Neutrophil (primary cell): Measurements from ENCODE around the gene ADAMTS2.

Experiments used
- H3K27ac ChIP-seq: fragments of 200-600 bp; sonication (generic); 2 replicates; pipeline ENCODE4 v1.5.1; 2016; ENCODE audit warnings: mild to moderate bottlenecking, moderate library complexity
- H3K27me3 ChIP-seq: fragments of 200-600 bp; sonication (generic); 2 replicates; pipeline ENCODE4 v1.6.0; 2016; ENCODE audit warnings: mild to moderate bottlenecking
- H3K36me3 ChIP-seq: fragments of 200-600 bp; sonication (generic); 2 replicates; pipeline ENCODE4 v1.5.1; 2017
- H3K4me1 ChIP-seq, 2 experiments: fragments of 200-600 bp in 1 of 2; sonication (generic) in 1 of 2; 1 replicate in 1 of 2; 2 replicates in 1 of 2; pipeline versions ENCODE4 v1.5.1 to v1.6.1; 2013 to 2016; ENCODE audit warnings: low read depth in 1 of 2, low read length in 1 of 2, mild to moderate bottlenecking in 1 of 2, moderate library complexity in 1 of 2; ENCODE audit not compliant: control insufficient read depth in 1 of 2, insufficient read depth in 1 of 2
- H3K4me3 ChIP-seq, 2 experiments: fragments of 200-600 bp in 1 of 2; sonication (generic) in 1 of 2; 1 replicate in 1 of 2; 2 replicates in 1 of 2; pipeline ENCODE4 v1.5.1; 2013 to 2016; ENCODE audit warnings: low read depth in 1 of 2, low read length in 1 of 2, mild to moderate bottlenecking in 1 of 2, moderate library complexity in 1 of 2
- H3K9me3 ChIP-seq: fragments of 200-600 bp; sonication (generic); 2 replicates; pipeline ENCODE4 v1.5.1; 2016
- TF ChIP-seq, protein P1 (sequence below): fragments of 200-600 bp; sonication (generic); IDR thresholded peaks from 2 replicates; pipeline ENCODE4 v1.5.1; 2016; ENCODE audit warnings: antibody characterized with exemption

ADAMTS2 gene

DNA sequence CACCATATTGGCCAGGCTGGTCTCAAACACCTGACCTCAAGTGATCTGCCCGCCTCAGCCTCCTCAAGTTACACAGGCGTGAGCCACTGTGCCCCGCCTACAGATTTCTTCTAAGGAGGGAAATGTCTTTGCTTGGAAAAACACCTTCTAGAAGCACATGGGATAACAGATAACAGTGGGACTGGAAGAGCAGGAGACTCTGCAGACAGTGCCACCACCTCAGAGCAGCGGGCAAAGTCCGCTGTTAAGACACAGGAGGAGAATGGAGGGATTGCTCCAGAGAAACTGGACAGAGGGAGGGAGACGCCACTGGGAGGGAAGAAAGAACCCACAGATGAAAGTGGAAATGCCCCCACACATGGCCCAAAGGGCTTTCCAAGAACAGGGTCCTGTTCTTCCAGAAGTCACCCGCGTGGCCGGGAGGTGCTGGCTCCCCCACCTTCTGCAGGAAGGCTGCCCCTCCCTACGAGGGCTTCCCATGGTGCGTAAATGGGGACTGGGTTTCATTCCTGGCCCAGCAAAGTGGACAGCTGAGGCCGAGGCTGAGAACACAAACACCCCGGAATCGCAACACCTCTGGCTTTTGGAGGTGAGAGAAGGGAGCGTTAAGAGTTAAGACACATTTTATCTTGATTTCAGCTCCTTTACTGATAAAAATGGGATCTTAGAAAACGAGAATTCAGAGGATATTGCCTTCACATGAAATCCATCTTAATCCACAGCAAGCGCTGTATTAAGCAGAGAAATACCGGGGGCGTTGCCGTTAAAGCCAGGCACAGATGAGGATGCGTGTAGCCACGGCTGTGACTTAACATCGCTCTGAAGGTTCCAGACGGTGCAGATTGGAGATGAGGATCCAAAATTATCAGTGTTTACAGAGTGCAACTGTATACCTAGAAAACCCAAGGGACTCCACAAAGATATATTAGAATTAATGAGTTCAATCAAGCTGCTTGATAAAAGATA is 11.2 kb downstream of the ADAMTS2 start:
- H3K36me3 ChIP-seq = no peaks in the 10 kb centered on the region
- H3K4me1 ChIP-seq = no peaks in the 10 kb centered on the region
- H3K4me3 ChIP-seq = no peak overlapping the region
- TF ChIP-seq, protein P1, sequence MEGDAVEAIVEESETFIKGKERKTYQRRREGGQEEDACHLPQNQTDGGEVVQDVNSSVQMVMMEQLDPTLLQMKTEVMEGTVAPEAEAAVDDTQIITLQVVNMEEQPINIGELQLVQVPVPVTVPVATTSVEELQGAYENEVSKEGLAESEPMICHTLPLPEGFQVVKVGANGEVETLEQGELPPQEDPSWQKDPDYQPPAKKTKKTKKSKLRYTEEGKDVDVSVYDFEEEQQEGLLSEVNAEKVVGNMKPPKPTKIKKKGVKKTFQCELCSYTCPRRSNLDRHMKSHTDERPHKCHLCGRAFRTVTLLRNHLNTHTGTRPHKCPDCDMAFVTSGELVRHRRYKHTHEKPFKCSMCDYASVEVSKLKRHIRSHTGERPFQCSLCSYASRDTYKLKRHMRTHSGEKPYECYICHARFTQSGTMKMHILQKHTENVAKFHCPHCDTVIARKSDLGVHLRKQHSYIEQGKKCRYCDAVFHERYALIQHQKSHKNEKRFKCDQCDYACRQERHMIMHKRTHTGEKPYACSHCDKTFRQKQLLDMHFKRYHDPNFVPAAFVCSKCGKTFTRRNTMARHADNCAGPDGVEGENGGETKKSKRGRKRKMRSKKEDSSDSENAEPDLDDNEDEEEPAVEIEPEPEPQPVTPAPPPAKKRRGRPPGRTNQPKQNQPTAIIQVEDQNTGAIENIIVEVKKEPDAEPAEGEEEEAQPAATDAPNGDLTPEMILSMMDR = no peak
- H3K9me3 ChIP-seq = no peaks in the 10 kb centered on the region
- H3K27ac ChIP-seq = no peak overlapping the region
- peaks cover 29% of the 10 kb centered on the region for H3K27me3 ChIP-seq

DNA sequence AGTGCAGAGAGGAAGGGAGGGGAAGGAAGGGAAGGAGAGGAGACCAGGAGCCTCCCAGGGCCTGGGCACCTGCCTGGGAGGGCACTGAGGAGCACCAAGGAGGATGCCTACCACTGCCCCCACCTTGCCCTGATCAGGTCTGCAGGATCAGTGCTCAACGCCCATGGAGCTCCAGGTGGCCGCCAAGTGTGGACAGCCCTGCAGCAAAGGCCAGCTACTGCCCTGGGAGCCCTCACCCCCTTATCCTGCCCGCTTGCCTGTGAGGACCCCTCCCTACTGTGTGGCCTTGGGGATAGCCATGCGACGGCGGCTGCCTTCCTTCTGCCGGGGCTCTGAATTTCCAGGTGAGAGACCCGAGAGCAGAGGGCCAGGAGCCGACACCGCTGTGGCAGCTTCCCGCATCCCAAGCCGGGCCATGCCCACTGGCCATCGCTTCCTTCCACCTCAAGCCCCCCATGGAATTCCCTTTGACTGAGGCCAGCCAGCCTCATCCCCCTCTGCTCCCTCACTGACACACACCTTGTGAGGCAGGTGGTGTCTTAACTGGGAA is 12.4 kb downstream of the ADAMTS2 start:
- H3K27me3 ChIP-seq = peaks cover 29% of the 10 kb centered on the region
- no peaks in the 10 kb centered on the region for H3K9me3 ChIP-seq
- no peaks in the 10 kb centered on the region for H3K4me1 ChIP-seq
- no peaks in the 10 kb centered on the region for H3K36me3 ChIP-seq
- TF ChIP-seq, protein P1 = no peak
- H3K4me3 ChIP-seq = no peak overlapping the region
- H3K27ac ChIP-seq = no peak overlapping the region

DNA sequence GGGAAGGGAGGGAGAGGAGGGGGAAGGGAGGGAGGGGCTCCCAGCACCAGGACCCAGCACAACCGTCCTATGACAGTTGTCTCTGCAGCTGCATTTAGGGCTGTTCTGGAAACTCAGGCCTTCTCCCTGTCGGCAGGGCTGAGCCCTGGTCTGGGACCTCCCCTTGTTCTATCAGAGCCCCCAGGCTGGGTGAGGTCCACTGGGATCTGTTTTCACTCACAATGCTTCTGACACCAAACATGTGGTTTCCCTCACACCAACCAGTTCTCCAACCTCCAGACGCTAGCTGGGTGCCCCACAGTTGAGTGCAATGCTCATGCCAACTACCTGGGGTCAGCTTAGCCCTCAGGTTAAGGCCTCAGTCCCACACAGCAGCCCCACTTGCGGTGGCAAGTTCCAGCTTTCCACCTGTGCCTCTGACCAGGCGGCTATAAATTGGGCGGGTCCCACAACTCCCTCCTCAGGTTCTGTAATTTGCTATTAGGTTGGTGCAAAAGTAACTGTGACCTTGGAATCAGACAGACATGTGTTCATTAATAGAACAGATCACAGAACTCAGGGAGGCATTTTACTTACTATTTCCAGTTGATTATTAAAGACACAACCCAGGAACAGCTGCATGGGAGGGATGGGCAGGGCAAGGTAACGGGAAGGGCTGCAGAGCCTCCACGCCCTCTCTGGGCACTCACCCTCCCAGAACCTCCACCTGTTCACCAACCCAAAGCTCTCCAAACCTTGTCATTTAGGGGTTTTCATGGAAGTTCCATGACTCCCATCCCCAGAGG is 13.5 kb downstream of the ADAMTS2 start:
- H3K4me1 ChIP-seq = no peaks in the 10 kb centered on the region
- H3K9me3 ChIP-seq = no peaks in the 10 kb centered on the region
- no peak overlapping the region for H3K4me3 ChIP-seq
- H3K27me3 ChIP-seq = peaks cover 28% of the 10 kb centered on the region
- TF ChIP-seq, protein P1 = no peak
- H3K36me3 ChIP-seq = no peaks in the 10 kb centered on the region
- no peak overlapping the region for H3K27ac ChIP-seq

DNA sequence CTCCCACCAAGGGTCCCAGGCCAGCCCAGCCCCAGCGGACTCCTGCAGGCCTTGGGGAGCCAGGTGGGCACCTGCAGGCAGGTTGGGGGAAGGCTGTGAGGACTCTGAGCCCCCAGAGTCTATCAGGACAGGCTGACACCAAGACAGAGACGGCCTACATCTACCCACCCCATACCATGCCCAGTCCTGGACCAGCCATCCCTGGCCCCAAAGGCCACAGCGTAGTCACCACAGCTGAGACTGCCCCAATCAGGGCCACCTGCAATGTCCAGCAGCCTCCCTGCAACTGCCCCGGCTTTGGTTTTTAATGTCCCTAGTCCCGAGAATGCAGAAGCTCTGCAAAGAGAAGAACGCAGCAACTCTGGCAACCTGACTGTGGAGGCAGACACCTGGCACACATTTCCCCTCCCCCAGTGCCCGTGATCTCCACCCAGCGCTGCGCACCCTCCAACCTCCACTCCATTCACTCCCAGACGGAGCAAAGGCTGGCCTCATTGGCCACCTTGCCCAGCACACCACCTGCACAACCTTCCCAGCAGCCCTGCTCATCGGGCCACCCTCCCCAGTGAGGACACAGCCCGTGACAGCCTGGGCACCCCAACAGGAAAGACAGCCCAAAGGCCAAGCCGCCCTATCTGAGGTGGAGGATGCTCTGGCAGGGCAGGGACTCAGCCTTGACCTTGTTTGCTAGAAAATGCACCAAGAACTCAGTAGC is 14.9 kb downstream of the ADAMTS2 start:
- H3K27ac ChIP-seq = no peak overlapping the region
- no peaks in the 10 kb centered on the region for H3K36me3 ChIP-seq
- TF ChIP-seq, protein P1 = no peak
- no peaks in the 10 kb centered on the region for H3K9me3 ChIP-seq
- H3K27me3 ChIP-seq = peaks cover 22% of the 10 kb centered on the region
- no peaks in the 10 kb centered on the region for H3K4me1 ChIP-seq
- no peak overlapping the region for H3K4me3 ChIP-seq

DNA sequence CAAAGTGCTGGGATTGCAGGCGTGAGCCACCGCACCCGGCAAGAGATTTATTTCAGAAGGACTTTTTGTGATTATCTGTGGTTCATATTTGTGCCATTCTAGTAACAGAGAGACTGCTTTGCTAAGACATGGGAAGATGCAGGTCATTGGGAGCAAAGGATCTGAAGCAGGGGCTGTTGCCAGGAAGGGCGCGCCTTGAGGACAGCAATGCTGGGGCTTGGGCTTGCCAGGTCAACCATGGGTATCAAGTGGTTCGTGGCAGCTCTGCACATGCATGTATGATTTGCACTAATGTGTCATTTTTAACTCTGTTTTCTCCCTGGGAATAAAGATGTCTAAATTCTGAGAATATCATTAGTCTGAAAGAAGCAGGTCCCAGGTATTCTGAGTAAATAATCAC is 17.0 kb downstream of the ADAMTS2 start:
- Histone ChIP-seq H3K27ac (no peak overlapping the region), H3K9me3 (no peaks in the 10 kb centered on the region), H3K27me3 (peaks cover 14% of the 10 kb centered on the region), H3K36me3 (no peaks in the 10 kb centered on the region), H3K4me1 (no peaks in the 10 kb centered on the region), H3K4me3 (no peak overlapping the region)
- TF ChIP-seq, protein P1 = no peak
